Mucosa of descending colon (tissue), 3 donors: ENCODE data around the gene ST8SIA4. TPM values are rescaled to one million over a fixed set of nuclear protein-coding genes. Genes with fewer than 3 reads are reported as not detected.

Experiments used
- ATAC-seq: fragments of 200-7000 bp; cut with Tn5 transposase; one replicate; pipeline ENCODE4 v1.9.1; 2020; ENCODE audit warnings: mild to moderate bottlenecking, moderate library complexity
- DNase-seq, 3 donors: peaks; one replicate each; pipeline ENCODE4 v3.0.0-alpha.2; 2020
- H3K36me3 ChIP-seq: fragments of 200-600 bp; one replicate; pipeline ENCODE4 v1.8.0; 2021; ENCODE audit warnings: low read depth, mild to moderate bottlenecking
- H3K4me1 ChIP-seq: fragments of 200-600 bp; one replicate; pipeline ENCODE4 v1.8.0; 2021; ENCODE audit warnings: low read depth, mild to moderate bottlenecking
- H3K4me3 ChIP-seq: fragments of 200-600 bp; one replicate; pipeline ENCODE4 v1.8.0; 2021; ENCODE audit warnings: mild to moderate bottlenecking
- H3K9me3 ChIP-seq: fragments of 200-600 bp; one replicate; pipeline ENCODE4 v1.8.0; 2021; ENCODE audit warnings: mild to moderate bottlenecking
- CTCF ChIP-seq: fragments of 200-600 bp; IDR thresholded peaks from one replicate; pipeline ENCODE4 v1.8.0; 2022; ENCODE audit warnings: antibody characterized with exemption, mild to moderate bottlenecking
- intact Hi-C, 2 donors: fragments of 100-400 bp; cut with DNase I in 1 of 2; cut with micrococcal nuclease in 1 of 2; formaldehyde crosslinking; loops; one replicate each; pipeline versions ENCODE4 v1.11.0 to v1.11.1; 2022; cut with DNase I, micrococcal nuclease
- total RNA-seq, 3 donors: library from RNA; stranded (reverse); fragmentation: NEBNext Ultra II Directional in 2 of 3; extraction: Animal tissue kit (Norgen Biotek cat#: 25700) in 2 of 3; gene quantifications; one replicate each; pipeline versions ENCODE4 v1.2.1 to v1.2.4, GENCODE V29; 2021 to 2023
- donor health status: DM: no; HTN: no; CAD: no; lungs with moderate emphysema.
- donor health status: DM: no; HTN: no; CAD: no.
- donor health status: DM: no; HTN: yes; CAD: no.

Gene ST8SIA4
- total RNA-seq, 3 donors from 2014 or later: 4.7 to 9.6 (median 5.7) TPM

GRCh38 chr5:100777680-100778300 is 125.3 kb downstream of the ST8SIA4 start:
- ATAC-seq: peak; percentile 79
- intact Hi-C loops: no loop called here
- DNase-seq: peak in 1 of 3 donors; percentile 67
- Histone ChIP-seq H3K4me1 (peaks cover 5% of the 10 kb centered on the region), H3K4me3 (no peak overlapping the region), H3K36me3 (no peaks in the 10 kb centered on the region), H3K9me3 (no peaks in the 10 kb centered on the region)
- TF ChIP-seq CTCF: no peak

GRCh38 chr5:100775533-100775855 is 127.6 kb downstream of the ST8SIA4 start:
- intact Hi-C loops: no loop called here
- ATAC-seq: no peak

GRCh38 chr5:100772548-100772947 is 130.5 kb downstream of the ST8SIA4 start:
- ATAC-seq: no peak
- H3K36me3 ChIP-seq: no peaks in the 10 kb centered on the region
- TF ChIP-seq CTCF: no peak
- H3K4me1 ChIP-seq: no peaks in the 10 kb centered on the region
- DNase-seq: no peak
- intact Hi-C loops: no loop called here
- H3K4me3 ChIP-seq: no peak overlapping the region
- no peaks in the 10 kb centered on the region for H3K9me3 ChIP-seq

More at GRCh38 chr5:100775533-100775855, 127.6 kb downstream of the ST8SIA4 start:
- H3K4me3 ChIP-seq: no peak overlapping the region
- TF ChIP-seq CTCF: no peak
- no peaks in the 10 kb centered on the region for H3K9me3 ChIP-seq
- H3K36me3 ChIP-seq: no peaks in the 10 kb centered on the region
- DNase-seq: no peak
- peaks cover 5% of the 10 kb centered on the region for H3K4me1 ChIP-seq

- TF ChIP-seq CTCF: no peak
- no peak overlapping the region for H3K4me3 ChIP-seq
- ATAC-seq (no peak), DNase-seq (no peak)
- H3K4me1 ChIP-seq: no peaks in the 10 kb centered on the region
- H3K36me3 ChIP-seq: no peaks in the 10 kb centered on the region
- no peaks in the 10 kb centered on the region for H3K9me3 ChIP-seq
- intact Hi-C loops: no loop called here
Measured at GRCh38 chr5:100772006-100772405, 131.1 kb downstream of the ST8SIA4 start.

GRCh38 chr5:100771181-100771580 is 131.9 kb downstream of the ST8SIA4 start:
- TF ChIP-seq CTCF: no peak
- Histone ChIP-seq H3K36me3 (no peaks in the 10 kb centered on the region), H3K9me3 (no peaks in the 10 kb centered on the region), H3K4me3 (no peak overlapping the region), H3K4me1 (no peaks in the 10 kb centered on the region)
- ATAC-seq: no peak
- DNase-seq: no peak
- intact Hi-C loops: no loop called here

- Histone ChIP-seq H3K9me3 (no peaks in the 10 kb centered on the region), H3K4me3 (no peak overlapping the region), H3K4me1 (no peaks in the 10 kb centered on the region), H3K36me3 (no peaks in the 10 kb centered on the region)
- DNase-seq (no peak), ATAC-seq (no peak)
- TF ChIP-seq CTCF: no peak
- intact Hi-C loops: no loop called here
Measured at GRCh38 chr5:100768221-100768620, 134.9 kb downstream of the ST8SIA4 start.
